GM12873 (cell line): Measurements from ENCODE around the gene BICD1.

Experiments used
- CTCF ChIP-seq: IDR thresholded peaks from 2 replicates; pipeline ENCODE4 v1.5.1; 2012; ENCODE audit warnings: low read depth, mild to moderate bottlenecking, moderate library complexity, low read length, control low read depth; ENCODE audit not compliant: insufficient read depth; ENCODE audit errors: missing control alignments

The BICD1 gene

GRCh38 chr12:32102234-32102633 is 4.4 kb upstream of the BICD1 start:
- TF ChIP-seq CTCF, result no peak

- TF ChIP-seq CTCF, result no peak
These were observed 1.9 kb upstream of the BICD1 start for GRCh38 chr12:32104572-32105355.

GRCh38 chr12:32105986-32106516 is 596 bp upstream of the BICD1 start:
- TF ChIP-seq CTCF, result no peak

GRCh38 chr12:32107359-32108267 is 966 bp downstream of the BICD1 start:
- TF ChIP-seq CTCF, result no peak

- TF ChIP-seq CTCF, result no peak
These were observed 2.1 kb downstream of the BICD1 start for GRCh38 chr12:32108787-32109186.

GRCh38 chr12:32110417-32110816 is 3.8 kb downstream of the BICD1 start:
- TF ChIP-seq CTCF, result no peak

- no peak for TF ChIP-seq CTCF
These were observed 4.3 kb downstream of the BICD1 start for GRCh38 chr12:32110942-32111341.
